ENCODE data around the gene RAB24.

- TF ChIP-seq CTCF (IDR thresholded peaks at IDR 0.05) (no peak), POLR2A (IDR thresholded peaks at IDR 0.05) (no peak)
Measured at GRCh38 chr5:177300951-177301350, 2.6 kb downstream of the RAB24 start.
